T1000 (cell line): ENCODE results near the gene SLC26A1.
A peak's percentile ranks its signal among the peaks of the same experiment; 100 is the strongest.
"Not testable (repeated sequence)": the region's sequence is repeated elsewhere in the genome, so short reads cannot be mapped to it uniquely, and the experiment has no call there.

Experiments used
- DNase-seq: peaks from one replicate; lab custom pipeline; 2025; ENCODE audit warnings: mixed read lengths; lab: John Stamatoyannopoulos, UW

The SLC26A1 gene

DNA sequence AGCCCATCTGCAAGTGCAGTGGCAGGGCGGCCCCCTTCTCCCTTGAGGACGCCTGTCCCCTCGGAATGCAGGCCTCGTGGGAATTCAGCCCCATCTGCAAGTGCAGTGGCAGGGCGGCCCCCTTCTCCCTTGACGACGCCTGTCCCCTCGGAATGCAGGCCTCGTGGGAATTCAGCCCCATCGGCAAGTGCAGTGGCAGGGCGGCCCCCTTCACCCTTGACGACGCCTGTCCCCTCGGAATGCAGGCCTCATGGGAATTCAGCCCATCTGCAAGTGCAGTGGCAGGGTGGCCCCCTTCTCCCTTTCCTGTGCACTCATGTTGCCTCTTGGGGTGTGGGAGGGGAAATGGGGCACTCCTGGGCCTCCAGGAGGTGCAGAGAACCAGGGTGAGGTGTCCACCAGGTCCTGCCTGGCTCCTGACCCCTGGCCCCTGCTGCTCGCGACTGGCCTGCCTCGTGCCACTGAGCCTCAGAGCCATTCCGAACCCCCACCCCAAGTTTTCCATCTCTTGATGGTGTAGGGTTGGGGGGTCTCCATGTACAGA, 6.8 kb upstream of the SLC26A1 start:
- DNase-seq: no peak

DNA sequence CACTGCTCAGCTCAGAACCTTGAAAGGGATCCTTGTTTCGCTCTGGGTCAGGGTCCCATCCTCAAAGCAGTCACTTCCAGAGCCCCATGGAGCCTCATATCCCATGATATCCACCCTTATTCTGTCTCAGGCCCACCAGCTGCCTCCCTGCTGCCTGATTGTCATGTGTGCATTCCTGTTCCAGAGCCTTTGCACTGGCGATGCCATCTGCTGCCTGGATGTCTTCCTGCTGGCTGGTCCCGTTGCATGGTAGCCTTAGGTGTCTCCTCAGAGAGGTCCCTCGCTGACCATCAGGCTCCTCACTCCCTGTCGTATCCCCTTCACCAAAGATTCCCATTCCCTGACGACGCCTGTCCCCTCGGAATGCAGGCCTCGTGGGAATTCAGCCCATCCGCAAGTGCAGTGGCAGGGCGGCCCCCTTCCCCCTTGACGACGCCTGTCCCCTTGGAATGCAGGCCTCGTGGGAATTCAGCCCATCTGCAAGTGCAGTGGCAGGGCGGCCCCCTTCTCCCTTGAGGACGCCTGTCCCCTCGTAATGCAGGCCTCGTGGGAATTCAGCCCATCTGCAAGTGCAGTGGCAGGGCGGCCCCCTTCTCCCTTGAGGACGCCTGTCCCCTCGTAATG, 6.1 kb upstream of the SLC26A1 start:
- not testable (repeated sequence) for DNase-seq

DNA sequence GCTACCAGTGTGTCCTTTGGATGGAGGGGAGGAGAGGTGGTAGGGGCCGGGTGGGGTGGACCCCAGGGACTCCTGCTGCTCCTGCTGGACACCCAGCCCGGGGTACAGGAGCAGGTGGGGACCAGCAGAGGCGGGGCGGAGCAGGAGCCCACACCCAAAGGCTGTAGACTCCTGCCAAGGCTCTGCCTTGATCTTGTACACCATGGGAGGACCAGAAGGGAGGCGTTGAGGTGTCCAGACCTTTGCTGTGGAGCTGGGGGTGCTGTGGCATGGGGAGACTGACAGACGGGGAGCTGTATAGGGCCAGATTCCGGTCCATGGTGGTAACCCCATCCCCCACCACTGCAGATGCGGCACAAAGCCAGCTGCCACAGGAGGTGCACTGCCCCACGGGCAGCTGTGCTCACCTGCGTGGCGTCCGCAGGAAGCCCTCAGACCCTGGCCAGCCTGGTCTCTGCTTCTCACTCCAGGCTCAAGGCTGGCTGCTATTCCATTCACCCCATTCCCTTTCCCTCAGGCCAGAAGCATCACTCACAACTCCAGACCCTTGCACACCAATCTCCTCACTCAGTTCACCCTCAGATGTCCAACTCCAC, 5.0 kb upstream of the SLC26A1 start:
- DNase-seq: no peak

DNA sequence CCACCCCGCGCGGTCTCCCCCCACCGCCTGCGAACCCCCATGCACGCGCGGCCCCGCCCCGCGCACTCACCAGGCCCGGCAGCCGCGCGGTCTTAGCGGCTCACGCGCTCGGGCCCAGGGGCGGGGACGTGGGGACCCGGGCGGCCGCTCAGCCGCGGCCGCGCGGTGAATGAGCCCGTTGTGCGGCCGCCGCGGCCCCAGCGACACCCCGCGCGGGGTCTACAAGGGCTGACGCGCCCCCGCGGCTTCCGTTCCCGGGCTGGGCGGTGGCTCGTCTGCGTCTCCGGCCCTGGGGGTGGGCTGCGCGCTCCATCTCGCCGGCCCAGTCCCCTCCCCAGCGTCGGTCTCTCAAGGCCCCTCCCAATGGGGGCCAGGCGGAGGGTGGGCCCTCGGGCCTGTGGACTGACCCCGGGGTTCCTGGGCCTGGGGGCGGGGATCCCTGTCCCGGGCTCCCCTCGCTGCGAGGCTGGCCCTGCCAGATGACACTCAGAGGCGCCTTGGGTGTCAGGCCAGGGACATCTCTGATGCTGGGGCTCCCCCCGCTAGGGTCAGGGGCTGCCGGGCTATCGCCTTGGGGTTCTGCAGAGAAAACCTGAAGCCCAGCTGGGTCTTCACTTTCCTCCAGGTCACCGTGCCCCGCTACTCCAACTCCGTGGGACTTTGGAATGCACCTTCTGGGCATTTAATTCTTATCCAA, 4.3 kb upstream of the SLC26A1 start:
- no peak for DNase-seq

DNA sequence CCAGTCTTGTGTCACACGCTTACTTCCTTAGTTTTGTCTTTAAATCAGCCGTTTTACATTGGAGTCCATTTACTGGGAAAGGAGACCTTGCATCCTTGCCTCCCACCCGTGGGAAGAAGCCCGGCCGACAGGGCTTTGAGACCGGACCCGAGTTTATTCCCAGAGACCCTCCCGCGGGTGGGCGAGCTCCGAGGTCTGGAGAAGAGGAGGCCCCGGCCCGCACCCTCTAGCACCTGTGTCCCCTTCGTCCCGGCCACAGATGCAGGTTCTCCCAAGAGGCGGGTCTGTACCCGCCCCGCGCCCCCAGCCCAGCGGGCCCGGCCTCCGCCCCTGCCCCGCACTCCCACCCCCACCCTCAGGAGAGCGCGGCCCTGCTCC, 3.8 kb upstream of the SLC26A1 start:
- DNase-seq: no peak

DNA sequence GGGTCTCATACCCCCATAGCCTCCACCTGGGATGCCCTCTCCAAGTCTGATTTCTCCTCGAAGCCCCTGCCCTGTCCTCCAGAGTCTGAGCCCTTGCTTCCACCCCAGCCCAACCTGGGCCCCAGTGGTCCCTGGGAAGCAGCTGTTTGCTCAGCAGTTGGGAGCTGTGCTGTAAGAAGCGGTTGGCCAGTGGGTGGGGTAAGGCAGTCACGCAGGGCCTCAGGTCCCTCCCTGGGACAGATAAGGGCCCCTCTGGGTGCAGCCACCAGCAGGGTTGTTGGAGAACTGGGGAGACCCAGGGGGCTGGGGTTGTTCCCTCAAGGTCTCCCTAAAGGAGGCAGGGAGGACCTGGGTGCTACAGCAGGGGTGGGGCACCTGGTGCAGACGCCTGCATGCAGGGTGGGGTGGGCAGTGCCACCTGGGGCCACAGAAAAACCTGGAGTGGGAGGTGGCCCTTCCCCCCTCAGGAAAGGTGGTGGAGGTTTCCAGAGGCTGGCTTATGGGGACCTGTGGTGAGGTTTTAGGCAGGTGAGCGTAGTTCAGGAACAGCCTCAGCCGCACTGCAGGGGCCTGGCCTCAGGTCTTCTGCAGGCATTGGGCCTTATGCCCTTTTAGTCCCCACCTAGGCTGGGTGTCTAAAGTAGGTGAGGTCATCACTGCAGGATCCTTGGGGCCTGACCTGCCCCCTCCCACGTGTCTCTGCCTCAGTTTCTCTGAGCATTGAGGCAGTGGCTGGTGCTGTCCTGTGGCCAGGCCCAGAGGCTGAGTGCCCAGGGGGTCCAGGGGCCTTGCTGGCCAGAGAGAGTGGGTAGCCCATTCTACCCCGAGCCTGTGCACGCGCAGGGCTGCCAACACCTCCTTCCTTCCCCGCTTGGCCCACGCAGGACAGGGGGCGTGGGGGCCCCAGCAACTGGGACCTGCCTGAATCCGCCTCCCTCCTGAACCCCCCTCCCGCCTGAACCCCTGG, 3.1 kb upstream of the SLC26A1 start:
- DNase-seq: no peak

DNA sequence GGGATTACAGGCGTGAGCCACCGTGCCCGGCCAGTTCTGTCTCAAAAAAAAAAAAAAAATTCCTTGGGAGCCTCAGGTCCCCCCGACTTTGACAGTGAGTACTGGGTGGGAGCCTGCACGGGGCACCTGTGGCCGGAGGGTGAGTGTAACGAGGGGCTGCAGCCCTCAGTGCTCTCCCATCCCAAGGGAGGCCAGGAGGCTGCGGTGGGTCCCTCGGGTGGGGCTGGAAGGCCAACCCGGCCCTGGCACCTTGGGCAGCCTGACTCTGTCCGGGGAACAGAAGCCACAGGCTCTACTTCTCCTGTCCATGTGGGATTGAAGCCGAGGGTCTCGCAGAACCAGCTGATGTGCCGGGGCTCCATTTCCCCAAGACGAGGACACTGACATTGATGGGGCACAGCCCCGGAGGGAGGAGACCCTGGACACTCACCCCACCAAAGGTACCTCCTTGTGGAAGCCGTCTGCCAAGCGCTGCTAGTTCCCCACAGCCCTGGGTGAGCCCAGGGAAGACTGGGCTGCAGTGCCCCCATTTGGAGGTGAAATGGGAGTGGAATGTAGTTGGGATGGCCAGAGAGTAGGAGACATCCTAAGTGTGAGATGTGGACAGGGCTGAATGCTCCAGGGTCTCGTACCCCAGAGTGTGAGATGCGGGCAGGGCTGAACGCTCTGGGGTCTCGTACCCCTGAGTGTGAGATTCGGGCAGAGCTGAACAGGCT, 2.3 kb upstream of the SLC26A1 start:
- DNase-seq: no peak

DNA sequence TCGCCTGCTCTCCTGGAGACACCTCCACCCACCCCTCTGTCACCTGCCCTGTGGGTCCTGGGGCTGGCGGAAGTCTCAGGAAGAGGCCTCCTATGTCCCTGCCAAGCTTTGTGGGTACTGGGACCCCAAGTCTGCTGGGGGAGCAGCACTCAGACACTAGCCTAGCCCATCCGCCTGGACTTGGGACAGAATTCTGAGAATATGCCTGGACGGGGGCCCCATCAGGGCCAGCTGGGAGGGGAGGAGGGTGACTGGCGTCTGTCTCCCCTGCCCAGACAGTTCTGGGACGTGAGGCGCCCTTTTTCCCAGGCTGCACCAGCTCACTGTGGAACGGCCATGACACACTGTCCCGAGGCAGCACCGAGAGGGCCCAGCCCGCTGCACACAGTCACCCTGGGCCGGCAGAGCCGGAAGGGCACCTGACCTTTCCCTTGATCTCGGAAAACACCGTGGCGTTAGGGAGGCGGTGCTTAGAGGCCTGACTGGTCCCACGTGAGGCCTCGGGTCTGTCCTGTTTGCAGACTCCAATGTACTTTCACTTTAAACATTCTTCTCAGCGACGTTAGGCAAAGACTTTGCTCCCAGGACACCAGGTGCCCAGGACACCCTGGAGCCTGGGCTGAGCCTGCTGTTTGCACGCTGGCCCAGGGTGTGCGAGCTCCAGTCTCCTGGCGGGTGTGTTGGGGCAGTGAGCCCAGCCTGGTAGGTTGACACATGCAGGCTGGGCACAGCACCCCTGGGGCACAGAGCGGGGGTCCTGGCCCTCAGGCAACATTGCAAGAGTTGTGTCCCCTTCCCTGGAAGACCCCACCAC, 700 bp downstream of the SLC26A1 start:
- no peak for DNase-seq

DNA sequence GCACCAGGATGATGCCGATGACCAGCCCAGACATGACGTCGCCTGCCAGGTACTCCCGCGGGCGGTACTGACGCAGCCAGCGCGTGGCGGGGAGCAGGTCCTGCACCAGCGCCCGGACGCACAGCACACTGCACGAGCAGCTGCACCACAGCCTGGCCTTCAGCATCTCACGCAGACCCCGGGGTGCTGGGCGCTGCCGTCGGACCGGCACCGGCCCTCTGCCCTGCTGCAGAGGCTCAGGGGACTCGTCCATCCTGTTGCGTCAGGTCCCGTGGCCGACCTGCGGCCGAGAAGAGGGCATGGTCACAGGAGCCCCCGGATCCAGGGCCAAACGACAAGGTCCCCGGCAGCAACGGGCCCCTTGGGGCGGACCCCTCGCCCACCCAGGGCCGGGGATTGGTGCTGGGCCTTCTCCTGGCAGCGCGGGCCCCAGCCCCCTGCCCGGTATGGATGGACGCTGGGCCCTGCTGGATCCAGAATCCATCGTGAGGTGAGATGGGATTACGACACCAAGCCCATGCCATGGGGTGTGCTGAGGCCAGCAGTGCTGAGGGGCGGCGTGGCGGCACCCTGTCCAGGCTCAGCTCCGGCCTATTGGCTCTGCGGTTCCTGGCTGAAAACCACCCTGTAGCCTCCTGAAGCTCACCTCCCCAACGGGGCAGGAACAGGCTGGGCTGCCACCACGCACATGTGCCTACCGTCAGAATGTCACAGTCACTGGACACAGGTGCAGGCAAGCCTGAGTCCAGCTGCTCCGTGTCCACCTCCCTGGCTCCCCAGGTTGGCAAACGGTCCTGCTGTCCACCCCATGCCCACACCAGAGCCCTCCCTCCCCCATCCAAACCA, 1.5 kb downstream of the SLC26A1 start:
- no peak for DNase-seq

DNA sequence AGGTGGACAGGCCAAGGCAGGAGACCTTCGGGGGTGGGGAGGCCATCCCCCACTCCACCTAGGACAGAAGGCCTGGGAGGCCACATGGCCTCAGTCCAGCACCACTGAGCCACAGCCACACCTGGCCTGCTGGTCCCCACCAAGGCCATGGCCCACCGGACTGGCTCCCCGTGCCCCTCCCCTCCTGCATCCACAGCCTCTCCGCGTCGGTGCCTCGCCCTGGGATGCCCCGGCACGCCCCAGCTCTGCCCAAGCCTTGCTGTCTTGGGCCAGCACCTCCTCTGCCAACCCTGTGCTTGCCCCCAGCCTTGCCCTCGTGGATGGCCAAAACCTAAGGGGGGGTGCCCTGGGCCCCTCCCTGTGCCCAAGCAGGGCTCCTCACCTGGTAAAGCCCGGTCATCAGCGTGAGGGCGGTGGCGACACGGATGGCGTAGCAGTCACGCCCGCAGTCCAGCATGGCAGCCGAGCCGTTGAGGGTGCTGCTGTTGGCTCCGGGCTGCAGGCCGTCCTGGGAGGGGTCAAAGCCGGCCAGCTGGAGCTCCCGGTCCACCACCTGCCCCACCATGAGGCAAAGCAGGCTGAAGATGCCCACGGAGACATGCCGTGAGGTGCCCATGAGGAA, 2.3 kb downstream of the SLC26A1 start:
- no peak for DNase-seq

DNA sequence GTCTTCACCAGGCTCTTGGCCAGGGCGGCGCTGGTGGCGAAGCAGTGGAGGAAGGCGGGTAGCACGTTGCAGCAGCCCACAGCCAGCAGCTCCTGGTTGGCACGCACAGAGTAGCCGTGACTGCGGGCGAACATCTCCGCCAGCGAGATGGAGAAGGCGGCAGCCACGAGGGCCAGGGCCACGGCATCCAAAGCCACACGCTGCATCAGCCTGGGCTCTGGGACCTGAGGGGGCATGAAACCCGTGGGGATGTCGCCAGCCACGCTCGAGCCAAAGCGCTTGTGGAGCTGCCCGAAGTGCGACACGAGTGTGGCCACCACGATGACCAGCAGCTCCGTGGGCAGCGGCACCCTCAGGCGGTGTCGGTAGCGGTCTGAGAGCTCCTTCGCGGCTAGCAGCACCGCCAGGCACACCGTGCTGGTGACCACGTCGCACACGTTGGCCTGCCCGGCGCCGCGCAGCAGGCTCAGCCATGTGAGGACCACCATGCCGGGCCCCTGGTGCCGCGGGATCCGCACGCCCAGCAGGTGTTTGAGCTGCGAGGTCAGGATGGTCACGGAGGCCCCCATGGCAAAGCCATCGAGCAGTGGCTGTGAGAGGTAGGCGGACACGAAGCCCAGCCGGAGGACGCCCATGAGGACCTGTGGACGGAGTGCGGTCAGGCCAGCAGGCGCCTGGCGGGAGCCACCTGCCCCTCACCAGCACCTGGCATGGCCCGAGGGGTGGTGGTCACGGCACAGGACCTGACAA, 3.3 kb downstream of the SLC26A1 start:
- DNase-seq: no peak

DNA sequence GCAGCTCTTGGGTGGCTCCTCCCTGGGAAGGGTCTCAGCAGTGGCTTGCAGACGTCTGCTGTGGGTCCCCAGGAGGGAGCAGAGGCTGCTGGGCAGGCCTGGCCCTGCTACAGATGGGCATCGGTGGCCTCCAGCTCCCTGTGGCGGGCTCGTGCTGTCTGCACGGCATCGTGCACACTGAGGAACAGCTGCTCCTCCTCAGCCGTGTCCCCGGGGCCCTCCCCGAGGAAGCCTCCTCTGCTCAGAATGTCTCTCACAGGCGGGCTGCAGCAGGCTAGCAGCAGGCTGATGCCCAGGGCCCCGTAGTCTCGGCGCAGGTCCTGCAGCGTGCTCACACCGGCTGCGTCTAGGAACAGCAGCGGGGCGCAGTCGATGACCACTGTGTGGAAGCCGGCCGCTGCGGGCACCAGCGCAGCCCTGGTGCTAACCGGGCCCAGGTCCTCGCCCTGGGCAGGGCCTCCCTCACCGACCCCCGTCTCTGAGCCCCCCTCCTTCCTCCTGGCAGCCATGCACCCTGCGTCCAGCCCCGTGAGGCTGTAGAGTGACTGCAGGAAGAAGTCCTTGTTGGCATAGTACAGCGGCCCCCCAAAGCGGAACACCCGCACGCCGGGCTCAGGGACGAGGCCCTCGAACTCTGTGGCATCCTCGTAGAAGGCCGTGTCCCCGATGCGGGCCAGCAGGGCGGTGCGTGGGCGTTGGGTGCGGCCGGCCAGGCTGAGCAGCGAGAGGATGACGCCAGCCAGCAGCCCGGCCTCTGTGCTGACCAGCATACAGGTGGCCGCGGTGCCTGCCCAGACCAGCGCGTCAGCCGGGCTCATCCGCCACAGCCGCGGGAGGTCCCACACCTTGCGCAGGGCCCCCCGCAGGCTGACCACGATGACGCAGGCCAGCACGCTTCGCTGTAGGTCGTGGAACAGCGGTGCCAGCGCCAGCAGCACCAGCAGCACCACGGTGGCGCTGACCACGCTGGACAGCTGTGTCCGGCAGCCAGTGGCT, 4.2 kb downstream of the SLC26A1 start:
- DNase-seq: no peak

DNA sequence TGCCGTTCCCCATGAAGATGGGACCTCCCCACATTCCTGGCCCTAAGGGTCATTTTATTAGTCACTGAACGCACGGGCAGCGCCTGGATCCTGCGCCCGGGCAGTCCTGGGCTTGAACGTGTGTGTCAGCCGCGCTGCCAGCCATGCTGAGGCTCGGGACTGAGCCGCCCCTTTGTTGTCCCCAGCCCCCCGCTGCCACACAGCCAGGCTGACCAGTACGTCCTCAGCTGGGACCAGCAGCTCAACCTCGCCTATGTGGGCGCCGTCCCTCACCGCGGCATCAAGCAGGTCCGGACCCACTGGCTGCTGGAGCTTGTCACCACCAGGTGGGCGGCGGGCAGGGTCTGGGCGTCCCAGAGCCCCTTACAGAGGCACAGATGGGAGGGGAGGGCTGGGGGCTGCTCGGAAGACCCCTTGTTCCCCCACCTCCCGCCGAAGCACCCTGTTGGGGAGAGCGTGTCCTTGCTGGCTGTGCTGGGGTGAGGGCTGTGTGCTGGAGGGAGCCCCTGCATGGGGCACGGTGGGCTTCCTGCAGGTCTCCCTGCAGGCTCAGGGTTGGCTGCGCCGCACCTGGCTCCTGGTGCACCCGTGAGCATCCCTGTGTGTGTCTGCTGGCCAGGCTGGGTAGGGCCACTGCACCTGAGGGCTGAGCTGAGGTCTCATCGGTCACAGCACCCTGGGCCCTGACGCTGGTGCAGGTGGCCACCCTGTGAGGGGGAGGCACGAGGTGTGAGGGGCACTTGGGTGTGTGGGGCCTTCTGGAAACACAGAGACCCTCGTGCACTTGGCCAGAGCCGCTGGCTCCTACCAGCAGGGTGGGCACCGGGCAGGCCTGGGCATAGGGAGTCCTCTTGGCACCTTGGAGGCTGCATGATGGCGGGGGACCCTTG, 5.3 kb downstream of the SLC26A1 start:
- DNase-seq: no peak

DNA sequence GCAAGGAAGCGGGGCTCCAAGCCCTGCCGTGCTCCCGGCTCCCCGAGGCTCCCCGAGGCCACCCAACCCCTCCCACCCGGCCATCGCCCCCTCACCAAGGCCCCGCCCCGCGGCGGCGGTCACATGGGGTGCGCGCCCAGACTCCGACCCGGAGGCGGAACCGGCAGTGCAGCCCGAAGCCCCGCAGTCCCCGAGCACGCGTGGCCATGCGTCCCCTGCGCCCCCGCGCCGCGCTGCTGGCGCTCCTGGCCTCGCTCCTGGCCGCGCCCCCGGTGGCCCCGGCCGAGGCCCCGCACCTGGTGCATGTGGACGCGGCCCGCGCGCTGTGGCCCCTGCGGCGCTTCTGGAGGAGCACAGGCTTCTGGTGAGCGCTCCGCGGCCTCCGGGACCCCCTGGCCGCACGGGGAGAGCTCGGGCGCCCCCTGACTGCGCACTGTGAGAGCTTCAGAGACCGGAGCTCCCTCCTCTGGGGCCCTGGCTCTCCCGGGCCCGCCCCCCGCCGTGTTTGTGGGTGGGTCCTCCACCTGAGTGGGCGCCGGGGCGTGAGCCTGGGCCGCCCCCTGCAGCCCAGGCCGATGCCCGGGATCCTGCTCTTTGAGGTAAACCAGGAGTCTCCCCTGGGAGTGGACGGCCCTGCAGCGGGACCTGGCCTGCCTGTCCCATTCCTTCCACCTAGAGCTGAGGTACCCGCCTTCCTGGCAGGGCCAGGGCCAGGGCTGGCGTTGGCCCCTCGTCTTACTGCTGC, 6.2 kb downstream of the SLC26A1 start, which contains the start of gene IDUA:
TSS of gene IDUA (plus strand) at position 166 of the 745 bp plus-strand sequence. CDS start at position 207, 41 bp downstream.
- peak; percentile 36 for DNase-seq

DNA sequence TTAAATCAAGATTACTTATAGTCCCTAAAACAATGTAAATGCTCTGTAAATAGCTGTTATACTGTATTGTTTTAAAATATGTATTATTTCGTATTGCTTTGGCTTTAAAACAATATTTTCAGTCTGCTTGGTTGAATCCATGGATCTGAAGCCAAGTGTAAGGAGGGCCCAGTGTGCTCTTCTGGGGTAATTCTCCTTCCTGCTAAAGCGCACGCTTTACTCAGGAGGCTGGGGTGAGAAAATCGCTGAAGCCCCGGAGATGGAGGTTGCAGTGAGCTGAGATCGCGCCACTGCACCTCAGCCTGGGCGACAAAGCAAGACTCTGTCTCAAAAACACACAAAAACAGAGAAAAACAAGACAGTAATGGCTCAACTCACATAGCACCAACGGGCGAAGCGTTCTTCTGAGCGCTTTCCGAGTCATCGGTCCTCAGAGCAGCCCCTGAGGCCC, 6.8 kb downstream of the SLC26A1 start:
- DNase-seq: no peak
